Stimulated activated CD4-positive, alpha-beta T cell treated with anti-CD3 and anti-CD28 coated beads, Interleukin-12 subunit alpha, Interleukin-12 subunit beta, amount 100 ng/mL, for 24 hours (primary cell): ENCODE data around the gene CLDN5.
"Not testable (repeated sequence)": the region's sequence is repeated elsewhere in the genome, so short reads cannot be mapped to it uniquely, and the experiment has no call there.

Experiments
- DNase-seq, 2 experiments: peaks; one replicate each; pipeline ENCODE4 v3.0.0-alpha.2; 2020; ENCODE audit warnings: low read depth in 2 of 2

Gene CLDN5

DNA sequence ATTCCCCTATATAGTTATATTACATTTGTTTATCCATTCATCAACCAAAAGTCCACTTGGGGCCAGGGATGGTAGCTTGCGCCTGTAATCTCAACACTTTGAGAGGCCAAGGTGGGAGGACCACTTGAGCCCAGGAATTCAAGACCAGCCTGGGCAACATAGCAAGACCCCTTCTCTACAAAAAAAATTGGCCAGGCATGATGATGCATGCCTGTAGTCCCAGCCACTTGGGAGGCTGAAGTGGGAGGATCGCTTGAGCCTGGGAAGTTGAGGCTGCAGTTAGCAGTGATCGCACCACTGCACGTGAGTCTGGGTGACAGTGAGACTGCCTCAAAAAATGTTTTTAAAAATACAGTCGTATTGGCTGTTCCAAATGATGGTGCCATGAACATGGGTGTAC, 24.2 kb upstream of the CLDN5 start:
- not testable (repeated sequence) for DNase-seq

DNA sequence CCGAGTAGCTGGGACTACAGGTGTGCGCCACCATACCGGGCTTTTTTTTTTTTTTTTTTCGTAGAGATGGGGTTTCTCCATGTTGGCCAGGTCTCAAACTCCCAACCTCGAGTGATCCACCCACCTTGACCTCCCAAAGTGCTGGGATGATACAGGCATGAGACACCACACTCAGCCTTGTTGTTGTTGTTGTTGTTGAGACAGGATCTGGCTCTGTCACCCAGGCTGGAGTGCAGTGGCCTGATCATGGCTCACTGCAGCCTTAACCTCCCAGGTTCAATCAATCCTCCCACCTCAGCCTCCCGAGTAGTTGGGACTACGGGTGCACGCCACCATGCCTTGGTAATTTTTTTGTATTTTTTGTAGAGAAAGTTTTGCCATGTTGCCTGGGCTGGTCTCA, 23.4 kb upstream of the CLDN5 start:
- no peak for DNase-seq

DNA sequence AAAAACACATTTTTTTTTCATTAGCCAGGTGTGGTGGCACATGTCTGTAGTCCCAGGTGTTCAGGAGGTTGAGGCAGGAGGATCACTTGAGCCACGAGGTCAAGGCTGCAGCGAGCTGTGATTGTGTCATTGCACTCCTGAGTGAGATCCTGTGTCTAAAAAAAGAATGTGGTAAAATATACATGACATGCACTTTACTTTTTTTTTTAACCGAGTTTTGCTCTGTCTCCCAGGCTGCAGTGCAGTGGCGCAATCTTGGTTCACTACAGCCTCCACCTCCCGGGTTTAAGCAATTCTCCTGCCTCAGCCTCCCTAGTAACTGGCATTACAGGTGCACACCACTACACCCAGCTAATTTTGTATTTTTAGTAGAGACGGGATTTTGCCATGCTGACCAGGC, 22.5 kb upstream of the CLDN5 start:
- no peak for DNase-seq

DNA sequence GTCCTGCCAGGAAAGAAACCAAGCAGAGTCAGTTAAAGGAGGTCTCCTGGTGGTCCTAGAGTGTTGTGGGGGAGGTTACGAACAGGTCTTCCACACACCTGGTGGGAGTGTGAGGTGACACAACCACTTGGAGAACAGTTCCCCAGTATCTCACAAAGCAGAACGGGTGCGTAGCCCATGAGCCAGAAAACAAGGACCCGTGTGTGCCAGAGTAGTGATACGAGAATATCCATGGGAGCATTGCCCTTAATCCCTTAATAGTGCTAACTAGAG, 21.7 kb upstream of the CLDN5 start:
- DNase-seq = no peak

DNA sequence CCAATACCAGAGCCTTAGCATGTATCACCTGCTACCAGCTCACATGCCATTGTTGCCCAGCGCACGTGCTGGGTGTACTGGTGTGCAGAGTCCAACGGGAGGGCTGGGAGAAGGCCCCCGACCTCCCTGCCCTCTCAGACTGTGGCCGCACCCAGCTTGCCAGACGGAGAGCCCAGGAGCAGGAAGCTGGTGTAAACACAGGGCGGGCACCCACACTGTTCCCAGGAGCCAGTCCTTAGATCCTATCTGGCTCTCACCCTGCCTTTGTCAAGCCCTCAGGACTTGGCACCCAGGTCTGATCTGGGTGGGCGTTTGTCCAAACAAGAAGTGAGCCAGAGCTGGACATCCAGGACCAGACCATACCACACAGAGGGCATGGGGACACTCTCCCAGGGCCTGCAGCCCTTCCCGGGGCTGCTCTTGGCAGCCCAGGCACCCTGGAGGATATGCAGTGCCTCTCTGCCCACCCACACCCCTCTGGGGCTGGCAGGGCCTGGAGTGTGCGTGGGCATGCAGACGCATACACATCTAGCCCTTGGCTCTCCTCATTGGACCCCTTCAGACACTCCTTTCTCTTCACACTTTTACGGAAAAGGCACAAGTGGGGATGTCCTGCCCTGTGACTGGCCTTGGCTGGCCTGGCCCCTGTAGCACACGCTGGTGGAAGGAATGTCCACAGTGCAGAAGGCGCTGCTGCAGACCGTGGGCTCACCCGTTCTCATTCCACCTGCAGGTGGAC, 19.9 kb upstream of the CLDN5 start:
- no peak for DNase-seq

DNA sequence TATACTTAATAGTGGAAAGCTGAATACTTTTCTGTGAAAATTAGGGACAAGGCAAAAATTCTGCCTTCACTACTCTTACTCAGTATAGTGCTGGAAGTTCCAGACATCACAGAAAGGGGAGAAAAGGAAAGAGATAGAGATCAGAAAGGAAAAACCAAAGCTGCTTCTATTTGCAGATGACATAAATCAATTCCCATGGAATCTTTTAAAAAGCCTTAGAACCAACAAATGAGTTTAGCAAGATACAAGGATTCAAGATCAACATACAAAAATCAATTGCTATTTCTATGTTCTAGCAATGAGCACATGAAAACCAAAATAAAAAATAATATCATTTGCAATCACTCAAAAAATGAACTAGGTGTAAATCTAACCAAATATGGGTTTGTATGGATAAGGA, 16.2 kb upstream of the CLDN5 start:
- no peak for DNase-seq

DNA sequence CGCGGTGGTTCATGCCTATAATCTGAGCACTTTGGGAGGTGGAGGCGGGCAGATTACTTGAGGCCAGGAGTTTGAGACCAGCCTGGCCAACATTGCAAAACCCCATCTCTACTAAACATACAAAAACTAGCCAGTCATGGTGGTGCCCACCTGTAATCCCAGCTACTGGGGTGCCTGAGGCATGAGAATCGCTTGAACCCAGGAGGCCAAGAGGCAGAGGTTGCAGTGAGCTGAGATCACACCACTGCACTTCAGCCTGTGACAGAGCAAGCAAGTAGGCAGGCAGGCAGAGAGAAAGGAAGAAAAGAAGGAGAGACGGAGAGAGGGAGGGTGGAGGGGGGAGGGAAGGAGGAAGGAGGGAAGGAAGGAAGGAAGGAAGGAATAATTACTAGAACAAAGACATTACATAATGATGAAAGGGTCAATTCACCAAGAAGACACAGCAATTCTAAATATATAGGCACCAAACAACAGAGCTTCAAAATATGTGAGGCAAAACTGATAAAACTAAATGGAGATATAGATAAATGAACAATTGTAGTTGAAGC, 13.8 kb upstream of the CLDN5 start:
- DNase-seq = no peak

DNA sequence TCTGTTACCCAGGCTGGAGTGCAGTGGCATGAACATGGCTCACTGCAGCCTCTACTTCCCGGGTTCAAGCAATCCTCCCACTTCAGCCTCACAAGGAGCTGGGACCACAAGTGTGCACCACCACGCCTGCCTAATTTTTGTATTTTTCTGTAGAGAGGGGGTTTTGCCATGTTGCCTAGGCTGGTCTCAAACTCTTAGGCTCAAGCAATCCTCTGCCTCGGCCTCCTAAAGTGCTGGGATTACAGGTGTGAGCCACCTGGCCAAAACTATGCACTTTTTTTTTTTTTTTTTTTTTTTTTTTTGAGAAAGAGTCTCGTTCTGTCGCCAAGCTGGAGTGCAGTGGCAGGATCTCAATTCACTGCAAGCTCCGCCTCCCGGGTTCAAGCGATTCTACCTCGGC, 12.4 kb upstream of the CLDN5 start:
- DNase-seq = no peak

DNA sequence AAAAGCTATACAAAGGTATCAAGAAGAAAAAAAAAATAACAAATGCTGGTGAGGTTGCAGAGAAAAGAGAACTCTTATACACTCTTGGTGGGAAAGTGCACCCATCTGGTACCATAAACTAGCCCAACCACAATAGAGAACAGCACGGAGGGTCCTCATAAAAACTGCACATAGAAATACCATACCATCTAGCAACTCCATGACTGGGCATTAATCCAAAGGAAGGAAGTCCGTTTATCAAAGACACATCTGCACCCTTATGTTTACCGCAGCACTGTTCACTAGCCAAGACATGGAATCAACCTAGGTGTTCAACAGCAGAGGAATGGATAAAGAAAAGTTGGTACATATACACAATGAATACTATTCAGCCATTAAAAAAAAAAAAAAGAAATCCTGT, 10.8 kb upstream of the CLDN5 start:
- DNase-seq = no peak

DNA sequence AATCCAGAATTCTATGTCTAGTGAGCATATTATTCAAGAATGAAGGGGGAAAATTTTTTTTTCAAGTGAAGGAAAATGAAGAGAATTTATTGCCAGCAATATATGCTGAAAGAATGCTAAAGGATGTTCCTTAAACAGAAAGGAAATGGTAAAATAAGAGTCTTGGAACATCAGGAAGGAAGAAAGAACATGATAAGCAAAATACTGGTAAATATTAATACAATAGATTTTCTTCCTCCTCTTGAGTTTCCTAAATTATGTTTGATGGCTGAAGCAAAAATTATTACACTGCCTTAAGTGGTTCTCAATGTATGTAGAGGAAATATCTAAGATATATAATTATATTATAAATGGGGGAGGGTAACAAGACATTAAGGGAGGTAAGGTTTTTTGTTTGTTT, 9.6 kb upstream of the CLDN5 start:
- DNase-seq = no peak

DNA sequence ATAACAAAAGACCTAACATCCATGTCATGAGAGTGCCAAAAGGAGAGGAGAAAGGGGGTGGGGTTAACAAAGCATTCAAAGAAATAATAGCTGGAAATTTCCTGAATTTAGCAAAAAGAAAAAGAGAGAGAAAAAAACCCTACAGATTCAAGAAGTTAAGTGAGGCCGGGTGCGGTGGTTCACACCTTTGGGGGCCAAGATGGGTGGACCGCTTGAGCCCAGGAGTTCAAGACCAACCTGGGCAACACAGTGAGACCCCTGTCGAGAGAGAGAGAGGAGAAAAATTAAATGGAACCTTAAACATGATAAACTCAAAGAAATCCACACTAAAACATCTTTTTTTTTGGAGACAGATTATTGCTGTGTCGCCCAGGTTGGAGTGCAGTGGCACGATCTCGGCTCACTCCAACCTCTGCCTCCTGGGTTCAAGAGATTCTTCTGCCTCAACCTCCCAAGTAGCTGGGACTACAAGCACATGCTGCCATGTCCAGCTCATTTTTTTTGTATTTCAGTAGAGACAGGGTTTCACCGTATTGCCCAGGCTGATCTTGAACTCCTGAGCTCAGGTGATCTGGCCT, 8.9 kb upstream of the CLDN5 start:
- no peak for DNase-seq

DNA sequence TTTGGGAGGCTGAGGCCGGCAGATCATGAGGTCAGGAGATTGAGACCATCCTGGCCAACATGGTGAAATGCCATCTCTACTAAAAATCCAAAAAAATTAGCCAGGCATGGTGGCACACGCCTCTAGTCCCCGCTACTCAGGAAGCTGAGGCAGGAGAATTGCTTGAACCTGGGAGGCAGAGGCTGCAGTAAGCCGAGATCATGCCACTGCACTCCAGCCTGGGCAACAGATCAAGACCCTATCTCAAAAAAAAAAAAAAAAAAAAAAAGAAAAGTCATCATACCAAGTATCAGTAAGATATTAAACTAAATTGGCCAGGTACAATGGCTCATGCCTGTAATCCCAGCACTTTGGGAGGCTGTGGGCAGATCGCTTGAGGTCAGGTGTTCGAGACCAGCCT, 7.1 kb upstream of the CLDN5 start:
- DNase-seq = not testable (repeated sequence)

DNA sequence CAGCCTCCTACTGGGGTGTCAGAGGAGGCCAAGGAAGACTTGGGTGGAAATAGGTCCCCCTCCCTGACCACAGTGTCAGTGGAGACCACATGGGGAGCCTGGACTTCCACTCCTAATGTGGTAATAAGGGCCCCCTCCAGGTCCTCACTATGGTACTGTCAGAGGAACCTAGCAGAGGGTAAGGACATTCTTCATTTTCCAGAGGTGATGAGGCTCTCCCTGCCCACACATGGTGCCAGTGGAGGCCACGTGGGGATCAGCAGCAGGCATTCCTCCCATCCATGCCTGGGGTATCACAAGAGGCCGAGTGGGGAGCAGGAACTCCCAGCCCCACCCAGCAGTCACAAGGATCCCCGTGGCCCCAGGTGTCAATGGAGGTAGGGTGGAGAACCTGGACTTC, 6.5 kb upstream of the CLDN5 start:
- DNase-seq = no peak

DNA sequence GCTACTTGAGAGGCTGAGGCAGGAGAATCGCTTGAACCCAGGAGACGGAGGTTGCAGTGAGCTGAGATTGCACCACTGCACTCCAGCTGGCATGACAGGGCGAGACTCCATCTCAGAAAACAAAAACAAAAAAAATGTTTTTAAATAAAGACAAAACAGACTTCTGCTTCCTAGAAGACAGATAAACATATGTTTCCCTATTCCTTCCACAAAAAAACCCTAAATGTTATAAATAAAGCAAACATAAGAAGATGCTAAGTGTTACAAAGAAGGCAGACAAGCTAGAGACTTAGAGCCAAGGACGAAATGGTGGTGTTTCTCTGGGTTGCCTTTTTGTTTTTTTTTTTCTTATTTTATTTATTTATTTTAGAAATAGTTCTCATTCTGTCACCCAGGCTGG, 5.6 kb upstream of the CLDN5 start:
- DNase-seq = no peak

DNA sequence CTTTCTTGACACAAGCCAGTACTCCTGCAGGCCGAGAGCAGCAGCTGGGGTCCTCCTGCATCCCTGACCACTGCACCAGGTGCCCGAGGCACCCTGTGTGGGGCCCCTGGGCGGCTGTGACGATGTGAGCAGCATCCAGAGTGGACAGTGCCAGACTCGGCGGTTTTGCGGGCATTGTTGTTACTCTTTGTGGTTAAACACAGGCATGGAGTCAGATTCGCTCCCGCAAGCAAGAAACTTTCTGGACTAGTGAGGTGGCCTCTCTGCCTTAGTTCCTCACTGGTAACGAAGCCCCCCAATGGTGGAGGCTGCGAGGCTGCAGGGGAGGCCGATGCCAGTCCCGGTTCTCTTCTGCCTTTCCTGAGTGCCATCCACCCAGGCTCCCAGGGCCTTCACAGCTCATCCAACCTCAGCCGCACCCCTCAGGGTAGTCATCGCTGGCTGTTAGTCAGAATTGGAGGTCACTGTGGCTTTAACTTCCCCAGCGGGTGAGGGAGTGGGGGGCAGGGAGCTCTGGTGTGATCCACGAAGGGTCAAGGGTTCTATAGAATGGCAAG, 3.7 kb upstream of the CLDN5 start:
- no peak for DNase-seq

DNA sequence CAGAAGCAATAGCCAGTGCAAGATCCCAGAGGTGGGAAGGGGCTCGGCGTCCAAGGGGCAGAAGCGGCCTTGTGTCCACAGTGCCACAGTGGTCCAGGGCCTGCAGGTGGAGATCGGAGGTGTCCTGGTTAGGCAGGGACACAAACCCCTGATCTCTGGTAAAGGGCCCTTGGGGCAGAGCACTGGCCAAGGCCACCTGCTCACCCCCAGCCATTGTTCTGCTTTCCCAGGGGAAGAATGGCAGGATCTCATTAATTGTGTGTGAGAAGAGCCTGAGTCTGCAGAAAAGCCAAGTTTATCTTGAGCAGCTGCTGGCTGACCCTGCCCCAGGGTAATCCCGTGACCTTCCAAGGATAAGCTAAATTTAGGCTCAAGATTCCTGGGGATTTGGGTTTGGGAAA, 3.1 kb upstream of the CLDN5 start:
- no peak for DNase-seq

DNA sequence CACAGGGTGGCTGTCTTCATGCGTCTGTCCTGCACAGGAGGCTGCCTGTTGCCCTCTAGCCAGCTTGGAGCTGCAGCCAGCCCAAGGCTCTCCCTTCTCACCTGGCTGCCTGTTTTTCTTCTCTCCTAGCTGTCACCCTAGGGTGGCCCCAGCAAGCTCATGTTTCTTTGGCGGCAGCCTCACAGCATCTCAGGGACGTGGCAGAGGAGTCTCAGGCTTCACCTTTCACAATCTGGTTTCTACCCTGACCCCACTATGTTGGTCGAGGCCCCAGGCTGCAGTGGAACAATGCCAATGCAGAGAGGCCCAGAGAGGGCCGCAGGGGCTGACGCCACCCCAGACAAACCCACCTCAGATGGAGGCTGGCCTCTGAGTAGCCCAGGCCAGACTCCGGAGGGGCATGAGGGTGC, 2.5 kb upstream of the CLDN5 start:
- no peak for DNase-seq

DNA sequence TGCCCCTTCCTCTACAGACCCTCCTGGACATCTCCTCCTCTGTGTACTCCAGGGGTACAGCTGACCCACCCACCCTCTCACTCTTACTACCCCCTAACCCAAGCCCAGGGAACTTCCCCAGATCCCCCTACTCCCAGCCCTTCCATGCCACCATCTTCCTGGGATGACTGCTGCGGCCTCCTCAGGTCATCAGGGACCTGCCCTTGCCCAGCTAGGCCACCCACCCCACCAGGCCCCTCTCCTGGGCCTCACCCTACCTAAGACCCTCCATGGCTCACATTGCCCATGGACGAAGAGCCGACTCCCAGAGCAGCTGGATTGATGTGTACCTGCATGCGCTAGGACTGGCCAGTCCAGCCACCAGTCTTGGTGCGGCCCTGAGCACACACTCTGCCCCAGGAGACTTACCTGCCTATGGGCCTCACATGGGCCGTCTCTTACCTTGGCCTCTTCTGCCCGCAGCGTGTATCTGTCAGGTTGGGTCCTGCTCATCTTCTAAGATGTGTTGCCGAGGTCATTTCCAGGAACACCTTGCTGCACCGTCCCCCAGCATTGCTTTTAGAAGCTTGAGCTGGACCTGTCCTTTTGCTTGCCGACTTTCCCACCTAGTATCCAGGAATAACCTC, 2.0 kb upstream of the CLDN5 start:
- DNase-seq = no peak

DNA sequence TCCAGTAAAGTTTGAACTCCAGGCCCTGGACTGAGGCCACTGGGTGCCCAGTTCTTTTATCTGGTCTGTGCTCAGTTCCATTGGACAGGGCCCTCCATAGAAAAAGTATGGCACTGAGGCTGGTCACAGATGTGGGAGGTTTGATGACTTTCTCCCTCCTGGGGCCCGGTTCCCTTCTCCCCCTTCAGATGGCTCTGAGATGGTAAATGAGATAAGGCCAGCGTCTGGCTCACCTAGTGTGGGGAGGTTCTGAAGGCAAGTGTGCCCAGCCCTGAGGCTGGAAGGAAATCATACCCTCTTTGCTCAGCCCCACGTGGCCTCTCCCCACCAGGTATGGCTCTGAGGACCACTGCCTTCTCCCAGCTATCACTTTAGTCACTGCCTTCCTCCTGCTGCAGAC, 1.5 kb upstream of the CLDN5 start:
- DNase-seq = no peak

DNA sequence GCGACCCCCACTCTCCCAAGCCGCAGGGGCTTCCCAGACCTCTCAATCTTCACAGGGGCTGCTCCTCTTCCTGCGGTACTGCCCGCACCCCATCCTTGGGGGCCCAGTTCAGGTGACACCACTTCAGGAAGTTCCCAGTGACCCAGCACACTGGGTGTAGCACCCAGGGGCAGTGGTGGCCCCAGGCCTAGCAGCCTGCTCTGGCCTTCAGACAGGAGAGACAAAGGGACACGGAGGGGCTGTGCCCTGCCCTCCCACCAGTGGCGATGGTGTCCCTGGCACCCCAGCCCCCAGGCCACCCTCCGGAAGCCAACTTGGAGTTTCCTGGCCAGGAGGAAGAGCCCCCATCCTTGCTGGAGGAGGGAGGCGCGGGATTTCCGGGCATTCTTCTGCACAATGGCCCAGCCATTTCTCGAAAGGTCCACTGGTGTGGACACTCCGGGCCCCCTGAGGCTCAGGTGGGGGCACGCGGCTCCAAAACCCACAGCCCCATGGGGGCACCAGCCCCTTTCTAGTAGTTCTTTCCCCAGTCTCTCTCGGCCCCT, 978 bp upstream of the CLDN5 start:
- DNase-seq = no peak

DNA sequence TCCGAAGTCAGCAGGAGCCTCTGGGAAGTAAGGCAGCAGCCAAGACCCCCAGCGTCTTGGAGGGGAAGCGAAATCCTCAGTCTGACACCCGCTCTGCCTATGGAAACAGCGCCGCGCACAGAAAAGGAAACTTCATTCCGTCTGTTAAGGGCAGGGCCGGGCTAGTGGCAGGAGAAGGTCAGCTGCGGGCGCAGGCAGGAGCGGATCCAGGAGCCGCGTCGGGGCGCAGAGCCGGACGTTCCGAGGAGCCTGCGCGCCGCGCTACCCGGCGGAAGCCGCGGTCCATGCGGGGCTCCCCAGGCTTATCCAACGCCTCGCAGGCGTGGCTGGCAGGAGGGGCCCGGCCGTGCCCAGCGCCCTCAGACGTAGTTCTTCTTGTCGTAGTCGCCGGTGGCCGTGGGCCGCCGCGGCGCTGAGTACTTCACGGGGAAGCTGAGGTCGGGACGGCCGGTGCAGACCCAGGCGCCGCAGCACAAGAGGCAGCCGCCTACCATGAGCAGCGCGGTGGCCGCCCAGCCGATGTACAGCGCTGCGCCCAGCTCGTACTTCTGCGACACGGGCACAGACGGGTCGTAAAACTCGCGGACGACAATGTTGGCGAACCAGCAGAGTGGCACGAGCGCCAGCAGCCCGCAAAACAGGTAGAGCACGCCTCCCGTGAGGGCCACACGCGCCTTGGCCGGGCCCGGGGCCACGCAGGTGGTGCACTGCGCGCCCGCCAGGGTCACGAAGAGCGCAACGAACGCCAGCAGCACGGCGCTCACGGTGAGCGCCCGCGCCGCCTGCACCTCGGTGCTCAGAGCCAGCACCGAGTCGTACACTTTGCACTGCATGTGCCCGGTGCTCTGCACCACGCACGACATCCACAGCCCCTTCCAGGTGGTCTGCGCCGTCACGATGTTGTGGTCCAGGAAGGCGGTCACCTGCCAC, 705 bp downstream of the CLDN5 start:
- no peak for DNase-seq

DNA sequence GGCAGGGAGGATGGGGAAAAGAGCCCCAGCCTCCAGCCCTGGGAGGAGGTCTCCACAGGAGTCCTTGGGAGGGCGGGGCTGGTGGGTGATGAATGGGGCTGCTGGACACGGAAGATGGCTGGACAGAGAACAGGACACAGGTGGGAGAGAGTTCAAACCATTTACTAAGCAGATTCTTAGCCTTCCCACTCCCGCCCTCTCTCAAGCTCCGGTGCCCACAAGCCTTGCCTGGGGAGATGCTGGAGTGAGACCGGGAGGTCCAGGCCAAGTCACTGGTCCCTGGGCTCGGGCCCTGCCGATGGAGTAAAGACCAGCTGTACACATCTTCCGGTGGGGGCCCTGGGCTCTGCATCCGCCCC, 1.4 kb downstream of the CLDN5 start:
- DNase-seq = no peak
